Stomach (tissue), 4 donors: Measurements from ENCODE around the gene ADAM15.

Experiments
- POLR2A ChIP-seq, 4 donors: fragments of 450-650 bp; IDR thresholded peaks; one replicate each; pipeline ENCODE4 v1.6.1; 2016; ENCODE audit warnings: antibody characterized with exemption in 4 of 4, control low read depth in 2 of 4, mild to moderate bottlenecking in 1 of 4, moderate library complexity in 1 of 4
- TF ChIP-seq, protein P1 (sequence below), 7 experiments: fragments of 450-650 bp in 4 of 7; fragments of 200-600 bp in 3 of 7; sonication (generic) in 3 of 7; IDR thresholded peaks; one replicate each; pipeline ENCODE4 v1.5.1; 2016 to 2019; ENCODE audit warnings: antibody characterized with exemption in 7 of 7, control low read depth in 2 of 7, mild to moderate bottlenecking in 1 of 7

DNA sequence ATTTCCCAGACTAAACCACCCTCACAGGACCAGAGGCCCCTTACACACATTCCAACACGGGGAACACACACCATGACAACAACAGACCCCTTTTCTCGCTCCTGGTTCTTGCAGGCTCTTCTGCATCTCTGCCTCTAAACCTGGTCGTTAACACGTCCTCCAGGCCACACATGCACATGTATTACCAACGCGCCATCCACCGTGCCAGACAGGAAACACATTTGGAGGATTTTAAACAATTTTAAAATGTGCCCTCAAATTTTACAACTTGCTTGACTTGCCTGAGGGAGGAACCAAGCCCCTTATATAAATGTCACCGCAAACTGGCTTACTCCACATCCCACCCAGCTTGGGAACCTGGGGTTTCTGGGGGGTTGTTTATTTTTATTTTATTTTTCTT lies 59.7 kb downstream of the ADAM15 start:
- TF ChIP-seq POLR2A (IDR thresholded peaks at IDR 0.05): no peak
- TF ChIP-seq, protein P1, sequence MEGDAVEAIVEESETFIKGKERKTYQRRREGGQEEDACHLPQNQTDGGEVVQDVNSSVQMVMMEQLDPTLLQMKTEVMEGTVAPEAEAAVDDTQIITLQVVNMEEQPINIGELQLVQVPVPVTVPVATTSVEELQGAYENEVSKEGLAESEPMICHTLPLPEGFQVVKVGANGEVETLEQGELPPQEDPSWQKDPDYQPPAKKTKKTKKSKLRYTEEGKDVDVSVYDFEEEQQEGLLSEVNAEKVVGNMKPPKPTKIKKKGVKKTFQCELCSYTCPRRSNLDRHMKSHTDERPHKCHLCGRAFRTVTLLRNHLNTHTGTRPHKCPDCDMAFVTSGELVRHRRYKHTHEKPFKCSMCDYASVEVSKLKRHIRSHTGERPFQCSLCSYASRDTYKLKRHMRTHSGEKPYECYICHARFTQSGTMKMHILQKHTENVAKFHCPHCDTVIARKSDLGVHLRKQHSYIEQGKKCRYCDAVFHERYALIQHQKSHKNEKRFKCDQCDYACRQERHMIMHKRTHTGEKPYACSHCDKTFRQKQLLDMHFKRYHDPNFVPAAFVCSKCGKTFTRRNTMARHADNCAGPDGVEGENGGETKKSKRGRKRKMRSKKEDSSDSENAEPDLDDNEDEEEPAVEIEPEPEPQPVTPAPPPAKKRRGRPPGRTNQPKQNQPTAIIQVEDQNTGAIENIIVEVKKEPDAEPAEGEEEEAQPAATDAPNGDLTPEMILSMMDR (IDR thresholded peaks at IDR 0.05): no peak
